Measurements from ENCODE around the gene DIPK1C. TPM values are rescaled to one million over a fixed set of nuclear protein-coding genes. Genes with fewer than 3 reads are reported as not detected.

DIPK1C gene
- total and polyA plus RNA-seq, 10 of the 15 experiments (the other 5 are each of a cell fraction or from before 2014, with no cell fraction given): not detected

DNA sequence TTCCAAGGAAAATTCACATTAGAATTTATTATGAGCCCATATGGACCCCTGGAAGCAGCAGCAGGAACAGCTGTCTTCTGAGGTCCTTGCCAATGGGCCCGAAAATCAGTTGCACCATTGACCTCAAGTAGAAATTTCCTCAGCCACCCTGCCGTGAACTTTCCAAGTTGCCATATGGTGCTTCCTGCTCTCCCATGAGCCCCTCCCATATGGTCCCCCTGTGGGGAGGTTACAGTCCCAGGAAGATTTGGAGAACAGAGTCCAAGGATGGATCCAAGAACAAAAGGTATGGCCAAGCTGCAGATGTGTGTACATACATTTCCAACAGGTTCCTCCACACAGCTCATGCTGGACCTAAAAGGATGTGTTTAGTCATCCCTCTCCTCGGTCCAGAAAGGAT lies 34.6 kb downstream of the DIPK1C start:
- ATAC-seq (no peak), FAIRE-seq (no peak), DNase-seq (ENCODE audit: low read depth, low spot score) (no peak)
- H3K4me3 ChIP-seq: no peak overlapping the region
- H3K27ac ChIP-seq (ENCODE audit: control insufficient read depth, insufficient read depth): no peak overlapping the region
- in situ Hi-C loops (cut with MboI): no loop called here
- ChIA-PET CTCF (interaction anchor here (1.6 kb wide), 1 partner anchor 129 kb away, joined by 5 read pairs; no protein-coding TSS in a partner anchor), POLR2A (no interaction called here), RAD21 (ENCODE audit: unreplicated experiment) (no interaction called here), SMC1A (ENCODE audit: uncharacterized antibody, unreplicated experiment) (no interaction called here)
- no peak overlapping the region for H3K4me2 ChIP-seq (ENCODE audit: control insufficient read depth, insufficient read depth)
- H3K36me3 ChIP-seq (ENCODE audit: control insufficient read depth in 2 of 2, insufficient read depth in 2 of 2, low read length in 1 of 2): no peaks in the 10 kb centered on the region
- peaks cover 0 to 5% of the 10 kb centered on the region in 2 experiments; a peak in 1 of 4 replicates for H3K27me3 ChIP-seq (replicated peaks in 1 of 2; ENCODE audit: control insufficient read depth in 2 of 2, insufficient read depth in 2 of 2, low read length in 1 of 2)
- H3K9me3 ChIP-seq (replicated peaks; ENCODE audit: control insufficient read depth, insufficient read depth, low read length): no peaks in the 10 kb centered on the region
- no peaks in the 10 kb centered on the region for H3K4me1 ChIP-seq (ENCODE audit: control insufficient read depth, insufficient read depth, low read length)
- 51% methylated on average over 3 of the region's 3 CpGs for WGBS (ENCODE audit: insufficient coverage, insufficient replicate concordance, low lambda C conversion rate, missing lambda C conversion rate)
- H4K20me1 ChIP-seq (ENCODE audit: control insufficient read depth, insufficient read depth): no peaks in the 10 kb centered on the region
- no peak overlapping the region for H2AFZ ChIP-seq (ENCODE audit: control insufficient read depth, low read depth, low read length)
- no peaks in the 10 kb centered on the region for H3K79me2 ChIP-seq (ENCODE audit: control insufficient read depth, insufficient read depth, low read length)
- intact Hi-C loops (cut with micrococcal nuclease; ENCODE audit: unreplicated experiment): no loop called here
- BruUV-seq (replicated peaks): no TSS peak
- H3K9ac ChIP-seq (ENCODE audit: control insufficient read depth, insufficient read depth, low read length): no peak overlapping the region
- TF ChIP-seq, protein P1, sequence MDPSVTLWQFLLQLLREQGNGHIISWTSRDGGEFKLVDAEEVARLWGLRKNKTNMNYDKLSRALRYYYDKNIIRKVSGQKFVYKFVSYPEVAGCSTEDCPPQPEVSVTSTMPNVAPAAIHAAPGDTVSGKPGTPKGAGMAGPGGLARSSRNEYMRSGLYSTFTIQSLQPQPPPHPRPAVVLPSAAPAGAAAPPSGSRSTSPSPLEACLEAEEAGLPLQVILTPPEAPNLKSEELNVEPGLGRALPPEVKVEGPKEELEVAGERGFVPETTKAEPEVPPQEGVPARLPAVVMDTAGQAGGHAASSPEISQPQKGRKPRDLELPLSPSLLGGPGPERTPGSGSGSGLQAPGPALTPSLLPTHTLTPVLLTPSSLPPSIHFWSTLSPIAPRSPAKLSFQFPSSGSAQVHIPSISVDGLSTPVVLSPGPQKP (IDR thresholded peaks at IDR 0.05; ENCODE audit: low read depth, low read length): no peak
- TF ChIP-seq NR2C1 (IDR thresholded peaks at IDR 0.05) (no peak), ETV6 (conservative IDR thresholded peaks at IDR 0.05 in 1 of 2, IDR thresholded peaks at IDR 0.05 in 1 of 2; ENCODE audit: borderline replicate concordance in 1 of 2, low read depth in 1 of 2) (no peak), NR2C2 (IDR thresholded peaks at IDR 0.05; ENCODE audit: borderline replicate concordance, control insufficient read depth, insufficient read length, low read depth) (no peak), RB1 (IDR thresholded peaks at IDR 0.05; ENCODE audit: borderline replicate concordance) (no peak), SIX5 (IDR thresholded peaks at IDR 0.05; ENCODE audit: low read depth, low read length, severe bottlenecking) (no peak), KLF5 (IDR thresholded peaks at IDR 0.05; ENCODE audit: partially characterized antibody) (no peak), GABPA (IDR thresholded peaks at IDR 0.05; ENCODE audit: low read depth) (no peak), POU2F2 (IDR thresholded peaks at IDR 0.05; ENCODE audit: borderline replicate concordance, low read depth, low read length) (no peak), SMARCA5 (IDR thresholded peaks at IDR 0.05) (no peak), TCF12 (IDR thresholded peaks at IDR 0.05; ENCODE audit: low read depth, low read length) (no peak)
- TF ChIP-seq, protein P2, sequence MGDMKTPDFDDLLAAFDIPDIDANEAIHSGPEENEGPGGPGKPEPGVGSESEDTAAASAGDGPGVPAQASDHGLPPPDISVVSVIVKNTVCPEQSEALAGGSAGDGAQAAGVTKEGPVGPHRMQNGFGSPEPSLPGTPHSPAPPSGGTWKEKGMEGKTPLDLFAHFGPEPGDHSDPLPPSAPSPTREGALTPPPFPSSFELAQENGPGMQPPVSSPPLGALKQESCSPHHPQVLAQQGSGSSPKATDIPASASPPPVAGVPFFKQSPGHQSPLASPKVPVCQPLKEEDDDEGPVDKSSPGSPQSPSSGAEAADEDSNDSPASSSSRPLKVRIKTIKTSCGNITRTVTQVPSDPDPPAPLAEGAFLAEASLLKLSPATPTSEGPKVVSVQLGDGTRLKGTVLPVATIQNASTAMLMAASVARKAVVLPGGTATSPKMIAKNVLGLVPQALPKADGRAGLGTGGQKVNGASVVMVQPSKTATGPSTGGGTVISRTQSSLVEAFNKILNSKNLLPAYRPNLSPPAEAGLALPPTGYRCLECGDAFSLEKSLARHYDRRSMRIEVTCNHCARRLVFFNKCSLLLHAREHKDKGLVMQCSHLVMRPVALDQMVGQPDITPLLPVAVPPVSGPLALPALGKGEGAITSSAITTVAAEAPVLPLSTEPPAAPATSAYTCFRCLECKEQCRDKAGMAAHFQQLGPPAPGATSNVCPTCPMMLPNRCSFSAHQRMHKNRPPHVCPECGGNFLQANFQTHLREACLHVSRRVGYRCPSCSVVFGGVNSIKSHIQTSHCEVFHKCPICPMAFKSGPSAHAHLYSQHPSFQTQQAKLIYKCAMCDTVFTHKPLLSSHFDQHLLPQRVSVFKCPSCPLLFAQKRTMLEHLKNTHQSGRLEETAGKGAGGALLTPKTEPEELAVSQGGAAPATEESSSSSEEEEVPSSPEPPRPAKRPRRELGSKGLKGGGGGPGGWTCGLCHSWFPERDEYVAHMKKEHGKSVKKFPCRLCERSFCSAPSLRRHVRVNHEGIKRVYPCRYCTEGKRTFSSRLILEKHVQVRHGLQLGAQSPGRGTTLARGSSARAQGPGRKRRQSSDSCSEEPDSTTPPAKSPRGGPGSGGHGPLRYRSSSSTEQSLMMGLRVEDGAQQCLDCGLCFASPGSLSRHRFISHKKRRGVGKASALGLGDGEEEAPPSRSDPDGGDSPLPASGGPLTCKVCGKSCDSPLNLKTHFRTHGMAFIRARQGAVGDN (IDR thresholded peaks at IDR 0.05): no peak
- TF ChIP-seq, protein P3, sequence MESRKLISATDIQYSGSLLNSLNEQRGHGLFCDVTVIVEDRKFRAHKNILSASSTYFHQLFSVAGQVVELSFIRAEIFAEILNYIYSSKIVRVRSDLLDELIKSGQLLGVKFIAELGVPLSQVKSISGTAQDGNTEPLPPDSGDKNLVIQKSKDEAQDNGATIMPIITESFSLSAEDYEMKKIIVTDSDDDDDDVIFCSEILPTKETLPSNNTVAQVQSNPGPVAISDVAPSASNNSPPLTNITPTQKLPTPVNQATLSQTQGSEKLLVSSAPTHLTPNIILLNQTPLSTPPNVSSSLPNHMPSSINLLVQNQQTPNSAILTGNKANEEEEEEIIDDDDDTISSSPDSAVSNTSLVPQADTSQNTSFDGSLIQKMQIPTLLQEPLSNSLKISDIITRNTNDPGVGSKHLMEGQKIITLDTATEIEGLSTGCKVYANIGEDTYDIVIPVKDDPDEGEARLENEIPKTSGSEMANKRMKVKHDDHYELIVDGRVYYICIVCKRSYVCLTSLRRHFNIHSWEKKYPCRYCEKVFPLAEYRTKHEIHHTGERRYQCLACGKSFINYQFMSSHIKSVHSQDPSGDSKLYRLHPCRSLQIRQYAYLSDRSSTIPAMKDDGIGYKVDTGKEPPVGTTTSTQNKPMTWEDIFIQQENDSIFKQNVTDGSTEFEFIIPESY (IDR thresholded peaks at IDR 0.05): no peak
- TF ChIP-seq, protein P4, sequence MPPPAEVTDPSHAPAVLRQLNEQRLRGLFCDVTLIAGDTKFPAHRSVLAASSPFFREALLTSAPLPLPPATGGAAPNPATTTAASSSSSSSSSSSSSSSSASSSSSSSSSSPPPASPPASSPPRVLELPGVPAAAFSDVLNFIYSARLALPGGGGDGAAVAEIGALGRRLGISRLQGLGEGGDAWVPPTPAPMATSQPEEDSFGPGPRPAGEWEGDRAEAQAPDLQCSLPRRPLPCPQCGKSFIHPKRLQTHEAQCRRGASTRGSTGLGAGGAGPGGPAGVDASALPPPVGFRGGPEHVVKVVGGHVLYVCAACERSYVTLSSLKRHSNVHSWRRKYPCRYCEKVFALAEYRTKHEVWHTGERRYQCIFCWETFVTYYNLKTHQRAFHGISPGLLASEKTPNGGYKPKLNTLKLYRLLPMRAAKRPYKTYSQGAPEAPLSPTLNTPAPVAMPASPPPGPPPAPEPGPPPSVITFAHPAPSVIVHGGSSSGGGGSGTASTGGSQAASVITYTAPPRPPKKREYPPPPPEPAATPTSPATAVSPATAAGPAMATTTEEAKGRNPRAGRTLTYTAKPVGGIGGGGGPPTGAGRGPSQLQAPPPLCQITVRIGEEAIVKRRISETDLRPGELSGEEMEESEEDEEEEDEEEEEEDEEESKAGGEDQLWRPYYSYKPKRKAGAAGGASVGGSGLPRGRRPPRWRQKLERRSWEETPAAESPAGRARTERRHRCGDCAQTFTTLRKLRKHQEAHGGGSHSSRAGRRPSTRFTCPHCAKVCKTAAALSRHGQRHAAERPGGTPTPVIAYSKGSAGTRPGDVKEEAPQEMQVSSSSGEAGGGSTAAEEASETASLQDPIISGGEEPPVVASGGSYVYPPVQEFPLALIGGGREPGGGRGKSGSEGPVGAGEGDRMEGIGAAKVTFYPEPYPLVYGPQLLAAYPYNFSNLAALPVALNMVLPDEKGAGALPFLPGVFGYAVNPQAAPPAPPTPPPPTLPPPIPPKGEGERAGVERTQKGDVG (CRISPR knock-in tag; IDR thresholded peaks at IDR 0.05): no peak
